ENCODE measurements around the gene SYNRG.

SYNRG gene

GRCh38 chr17:37643118-37643766 lies 34.0 kb upstream of the SYNRG start, which contains the start of gene DDX52 (continued):
- TF ChIP-seq ZSCAN16 (tag by site-specific recombination; IDR thresholded peaks at IDR 0.05) (no peak), ZBTB8A (tag by site-specific recombination; IDR thresholded peaks at IDR 0.05) (peak; percentile 52), ZNF416 (tag by site-specific recombination; IDR thresholded peaks at IDR 0.05) (no peak), ZNF530 (tag by site-specific recombination; IDR thresholded peaks at IDR 0.05; ENCODE audit: low read depth) (no peak), ZFP37 (tag by site-specific recombination; IDR thresholded peaks at IDR 0.05) (no peak), ZNF10 (tag by site-specific recombination; IDR thresholded peaks at IDR 0.05) (no peak), ZNF776 (tag by site-specific recombination; IDR thresholded peaks at IDR 0.05; ENCODE audit: borderline replicate concordance) (no peak), ZNF404 (tag by site-specific recombination; IDR thresholded peaks at IDR 0.05) (no peak), ZNF76 (tag by site-specific recombination; IDR thresholded peaks at IDR 0.05; ENCODE audit: borderline replicate concordance, low read depth) (peak; percentile 80), ZNF692 (tag by site-specific recombination; IDR thresholded peaks at IDR 0.05) (peak; percentile 14; the same call in 1 of the 2 replicates), ZNF37A (tag by site-specific recombination; IDR thresholded peaks at IDR 0.05) (no peak), YY2 (tag by site-specific recombination; IDR thresholded peaks at IDR 0.05) (no peak), ZNF366 (tag by site-specific recombination; conservative IDR thresholded peaks at IDR 0.05) (peak; percentile 70), KLF10 (tag by site-specific recombination; IDR thresholded peaks at IDR 0.05) (no peak), KLF1 (tag by site-specific recombination; IDR thresholded peaks at IDR 0.05) (no peak), ZBTB10 (tag by site-specific recombination; IDR thresholded peaks at IDR 0.05) (no peak), BCL11A (tag by site-specific recombination; IDR thresholded peaks at IDR 0.05; ENCODE audit: low read depth) (no peak), GLI4 (tag by site-specific recombination; IDR thresholded peaks at IDR 0.05) (no peak), ZNF560 (tag by site-specific recombination; IDR thresholded peaks at IDR 0.05; ENCODE audit: borderline replicate concordance) (no peak), ZNF48 (tag by site-specific recombination; IDR thresholded peaks at IDR 0.05) (no peak)
- TF ChIP-seq, protein P1, sequence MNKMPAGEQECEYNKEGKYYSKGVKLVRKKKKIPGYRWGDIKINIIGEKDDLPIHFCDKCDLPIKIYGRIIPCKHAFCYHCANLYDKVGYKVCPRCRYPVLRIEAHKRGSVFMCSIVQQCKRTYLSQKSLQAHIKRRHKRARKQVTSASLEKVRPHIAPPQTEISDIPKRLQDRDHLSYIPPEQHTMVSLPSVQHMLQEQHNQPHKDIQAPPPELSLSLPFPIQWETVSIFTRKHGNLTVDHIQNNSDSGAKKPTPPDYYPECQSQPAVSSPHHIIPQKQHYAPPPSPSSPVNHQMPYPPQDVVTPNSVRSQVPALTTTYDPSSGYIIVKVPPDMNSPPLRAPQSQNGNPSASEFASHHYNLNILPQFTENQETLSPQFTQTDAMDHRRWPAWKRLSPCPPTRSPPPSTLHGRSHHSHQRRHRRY (tag by site-specific recombination; IDR thresholded peaks at IDR 0.05), result no peak
- TF ChIP-seq, protein P2, sequence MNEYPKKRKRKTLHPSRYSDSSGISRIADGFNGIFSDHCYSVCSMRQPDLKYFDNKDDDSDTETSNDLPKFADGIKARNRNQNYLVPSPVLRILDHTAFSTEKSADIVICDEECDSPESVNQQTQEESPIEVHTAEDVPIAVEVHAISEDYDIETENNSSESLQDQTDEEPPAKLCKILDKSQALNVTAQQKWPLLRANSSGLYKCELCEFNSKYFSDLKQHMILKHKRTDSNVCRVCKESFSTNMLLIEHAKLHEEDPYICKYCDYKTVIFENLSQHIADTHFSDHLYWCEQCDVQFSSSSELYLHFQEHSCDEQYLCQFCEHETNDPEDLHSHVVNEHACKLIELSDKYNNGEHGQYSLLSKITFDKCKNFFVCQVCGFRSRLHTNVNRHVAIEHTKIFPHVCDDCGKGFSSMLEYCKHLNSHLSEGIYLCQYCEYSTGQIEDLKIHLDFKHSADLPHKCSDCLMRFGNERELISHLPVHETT (tag by site-specific recombination; IDR thresholded peaks at IDR 0.05), result no peak
